Left renal pelvis (tissue), 4 donors: ENCODE data around the gene GRIN3B. TPM values are rescaled to one million over a fixed set of nuclear protein-coding genes. Genes with fewer than 3 reads are reported as not detected.
"Not testable (repeated sequence)": the region's sequence is repeated elsewhere in the genome, so short reads cannot be mapped to it uniquely, and the experiment has no call there.

Experiments
- DNase-seq, 4 donors: peaks; one replicate each; pipeline ENCODE4 v3.0.0-alpha.2; 2013; ENCODE audit warnings: low read depth in 4 of 4, low spot score in 3 of 4
- polyA plus RNA-seq, 4 donors: library from polyadenylated mRNA; unstranded; fragments of 120-200 nt; gene quantifications; one replicate each; pipeline ENCODE4 v1.2.1, GENCODE V29; 2013; ENCODE audit not compliant: insufficient read length in 4 of 4

GRIN3B gene
- 1 to 10 TPM in 1 of 4 donors, under 1 TPM in 3; 0.33 to 1.4 (median 0.69) TPM for polyA plus RNA-seq

DNA sequence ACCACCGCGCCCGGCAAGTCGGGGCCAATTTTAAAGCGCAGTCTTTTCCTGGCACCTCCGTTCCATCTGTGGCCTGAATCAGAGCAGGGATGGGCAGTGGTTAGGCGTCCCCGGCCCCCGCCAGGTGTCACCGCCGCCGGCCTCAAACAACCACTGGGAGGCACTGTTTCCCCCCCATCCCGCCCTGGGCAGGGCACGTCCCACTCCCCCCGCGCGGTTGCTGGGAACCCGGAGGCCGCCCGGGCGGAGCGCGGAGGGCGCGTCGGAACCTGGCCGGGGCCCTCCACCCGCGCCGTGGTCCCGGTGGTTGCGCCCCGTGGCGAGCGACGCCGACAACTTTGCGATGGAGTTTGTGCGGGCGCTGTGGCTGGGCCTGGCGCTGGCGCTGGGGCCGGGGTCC, at the start of gene GRIN3B:
Gene GRIN3B (plus strand): TSS at position 325 of the 400 bp plus-strand sequence. CDS start 19 bp downstream, at position 344.
- DNase-seq = no peak

GRCh38 chr19:952049-952679, 48.1 kb upstream of the GRIN3B start:
- DNase-seq = no peak

DNA sequence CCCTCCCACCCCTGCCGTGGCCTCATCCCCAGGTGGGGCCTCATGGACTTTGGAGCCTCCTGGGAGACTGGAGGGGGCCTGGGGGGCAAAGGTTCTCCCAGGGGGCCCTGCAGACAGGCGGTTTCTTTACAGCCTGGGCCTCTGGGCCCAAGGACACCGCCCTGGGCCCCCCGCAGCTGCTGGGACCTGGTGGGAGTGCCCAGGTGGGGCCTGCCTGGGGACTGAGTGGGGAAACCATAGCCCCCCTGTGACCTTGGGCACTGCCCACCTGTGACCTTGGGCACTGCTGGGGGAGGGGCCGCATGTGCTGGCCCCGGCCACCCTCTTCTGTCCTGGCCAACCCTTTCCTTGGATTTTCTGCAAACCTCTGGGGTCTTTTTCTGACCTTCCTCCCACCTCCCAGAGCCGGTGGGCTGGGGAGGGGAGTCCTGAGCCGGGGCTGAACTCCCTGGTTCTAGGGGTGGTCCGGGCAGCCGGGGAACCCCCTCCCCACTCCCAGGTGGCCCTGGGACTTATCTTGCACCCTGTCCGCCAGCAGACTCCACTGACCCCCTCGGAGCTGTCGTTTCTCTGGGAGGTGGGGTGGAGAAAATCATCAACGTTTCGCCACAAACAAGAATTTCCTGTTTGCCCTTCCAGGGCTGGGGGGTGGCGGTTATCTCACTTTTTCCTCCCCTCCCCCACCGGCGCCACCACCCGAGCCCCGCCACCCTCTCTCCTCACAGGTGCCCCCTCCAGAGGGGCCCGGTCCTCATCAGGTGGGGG, 47.4 kb upstream of the GRIN3B start:
- no peak for DNase-seq

- DNase-seq = no peak
Measured at GRCh38 chr19:953445-954271, 46.6 kb upstream of the GRIN3B start.

- DNase-seq = no peak
Measured at GRCh38 chr19:954272-954671, 45.9 kb upstream of the GRIN3B start.

DNA sequence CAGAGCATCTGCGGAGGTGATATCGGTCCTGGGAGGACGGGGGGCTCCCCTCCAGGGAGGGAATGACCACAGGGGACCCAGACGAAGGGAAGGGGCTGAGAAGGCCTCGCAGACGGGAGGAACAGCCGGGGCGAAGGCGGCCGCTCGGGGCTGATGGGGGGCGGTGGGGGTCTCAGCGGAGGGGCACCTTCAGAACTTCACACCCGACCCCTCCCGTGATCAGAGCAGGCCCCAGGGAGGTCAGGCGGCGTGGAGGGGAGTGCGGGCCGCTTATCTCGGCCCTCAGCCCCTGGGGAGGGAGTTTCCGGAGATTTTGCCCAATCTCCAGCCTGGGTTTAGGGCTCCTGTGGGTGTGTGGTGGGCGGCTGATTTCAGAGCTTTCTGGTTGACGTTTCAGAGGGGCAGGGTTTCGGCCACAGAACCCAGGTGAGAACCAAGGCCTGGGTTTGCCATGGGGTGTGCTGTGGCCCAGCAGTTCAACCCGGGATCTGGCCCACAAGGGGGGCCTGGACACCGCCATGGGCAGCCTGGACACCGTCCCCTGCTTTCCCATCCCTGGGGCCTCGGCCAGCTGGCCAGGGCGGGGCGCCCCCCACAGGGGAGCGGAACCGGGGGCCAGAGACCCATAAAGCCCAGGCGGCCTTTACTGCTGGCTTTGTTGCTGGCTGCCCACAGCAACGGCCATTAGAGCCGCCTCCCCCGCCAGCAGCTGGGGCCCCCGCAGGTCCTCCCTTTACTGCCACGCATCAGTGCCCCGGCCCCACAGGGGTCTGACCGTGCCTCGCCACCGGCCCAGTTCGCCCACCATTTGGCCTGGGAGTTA, 45.3 kb upstream of the GRIN3B start:
- DNase-seq = no peak

- no peak for DNase-seq
Measured at GRCh38 chr19:955803-956765, 44.1 kb upstream of the GRIN3B start.

GRCh38 chr19:956766-957440, 43.3 kb upstream of the GRIN3B start:
- DNase-seq = no peak

- not testable (repeated sequence) for DNase-seq
Measured at GRCh38 chr19:957578-957977, 42.6 kb upstream of the GRIN3B start.

DNA sequence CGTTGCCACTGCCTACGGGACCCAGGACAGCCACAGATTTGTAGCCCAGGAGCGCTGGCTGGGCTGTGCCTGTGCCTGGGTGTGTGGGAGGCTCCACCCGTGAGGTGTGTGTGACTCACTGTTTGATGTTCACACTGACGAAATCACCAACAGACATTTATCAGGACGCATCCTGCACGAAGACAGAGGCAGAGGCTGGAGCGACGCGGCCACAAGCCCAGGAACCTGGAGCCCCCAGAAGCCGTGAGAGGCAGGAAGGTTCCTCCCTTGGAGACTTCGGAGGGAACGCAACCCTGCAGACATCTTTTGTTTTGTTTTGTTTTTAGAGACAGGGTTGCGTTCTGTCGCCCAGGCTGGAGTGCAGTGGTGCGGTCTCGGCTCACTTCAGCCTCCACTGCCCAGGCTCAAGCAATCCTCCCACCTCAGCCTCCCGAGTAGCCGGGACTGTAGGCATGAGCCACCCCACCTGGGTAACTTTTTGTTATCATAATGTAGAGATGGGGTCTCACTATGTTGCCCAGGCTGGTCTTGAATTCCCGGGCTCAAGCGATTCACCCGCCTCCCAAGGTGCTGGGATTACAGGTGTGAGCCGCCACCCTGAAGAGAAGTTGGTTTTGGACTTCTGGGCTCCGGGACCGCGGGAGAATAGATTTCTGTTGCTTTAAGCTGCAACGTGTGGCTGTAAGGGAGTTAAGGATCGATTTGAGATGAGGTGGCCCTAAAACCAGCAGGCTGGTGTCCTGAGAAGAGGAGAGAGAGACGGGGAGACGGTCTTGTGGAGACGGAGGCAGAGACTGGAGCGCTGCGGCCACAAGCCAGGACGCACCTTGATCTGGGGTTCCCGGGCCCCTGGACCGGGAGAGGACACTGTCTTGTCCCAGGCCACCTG, 41.0 kb upstream of the GRIN3B start:
- DNase-seq = no peak

- no peak for DNase-seq
Measured at GRCh38 chr19:960020-960419, 40.2 kb upstream of the GRIN3B start.

GRCh38 chr19:960601-960938, 39.6 kb upstream of the GRIN3B start:
- DNase-seq = no peak

DNA sequence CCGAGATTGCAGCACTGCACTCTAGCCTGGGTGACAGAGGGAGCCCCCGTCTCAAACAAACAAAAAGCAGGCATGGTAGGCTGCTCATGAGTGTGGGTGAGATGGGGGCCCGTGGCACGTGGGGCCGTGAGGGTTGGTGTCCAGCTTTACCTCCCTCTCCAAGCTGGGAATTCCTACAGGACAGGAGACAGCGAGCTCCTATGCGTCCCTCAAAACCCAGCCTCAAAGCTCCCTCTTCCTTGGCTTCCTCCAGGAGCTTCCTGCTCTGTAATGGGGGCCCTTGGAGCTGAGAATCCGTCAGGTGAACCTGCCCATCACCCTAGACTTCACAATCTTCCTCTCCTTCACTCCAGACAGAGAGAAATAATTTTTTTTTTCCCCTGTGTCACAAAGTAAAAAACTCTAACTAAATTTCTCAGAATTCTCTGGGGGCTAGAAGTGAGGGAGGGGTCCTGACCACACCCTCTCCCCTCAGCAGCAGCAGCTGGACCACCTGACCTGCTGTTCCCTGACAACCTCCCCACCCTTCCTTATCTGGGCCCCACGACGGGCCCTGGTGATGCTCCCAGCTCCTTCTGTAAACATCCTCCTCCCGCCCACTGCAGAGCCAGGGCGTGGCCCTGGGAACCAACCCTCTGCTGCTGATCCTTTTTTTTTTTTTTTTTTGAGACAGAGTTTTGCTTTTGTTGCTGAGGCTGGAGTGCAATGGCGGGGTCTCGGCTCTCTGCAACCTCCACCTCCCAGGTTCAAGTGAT, 38.2 kb upstream of the GRIN3B start:
- no peak for DNase-seq

- no peak for DNase-seq
Measured at GRCh38 chr19:962683-963400, 37.4 kb upstream of the GRIN3B start.

DNA sequence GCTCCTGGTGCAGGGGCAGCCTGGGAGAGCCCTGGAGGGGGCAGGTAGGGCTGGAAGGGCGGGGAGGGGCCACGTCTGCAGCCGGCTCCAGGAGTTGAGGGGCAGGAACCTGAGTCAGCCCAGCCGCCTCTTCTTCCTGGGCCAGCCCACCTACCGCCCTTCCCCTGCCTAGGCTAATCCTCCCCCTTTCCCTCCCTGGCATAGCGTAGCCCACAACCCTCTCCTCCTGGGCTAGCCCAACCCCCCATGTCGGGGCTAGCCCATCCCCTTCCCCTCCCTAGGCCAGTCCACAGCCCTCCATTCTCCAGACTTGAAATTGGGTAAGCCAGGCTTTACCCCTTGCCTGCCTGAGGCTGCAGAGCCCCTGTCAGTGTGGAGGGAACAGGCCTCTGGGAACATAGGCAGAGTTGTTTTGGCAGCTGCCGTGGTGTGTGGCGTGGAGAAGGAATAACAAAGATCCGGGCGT, 36.7 kb upstream of the GRIN3B start:
- DNase-seq = no peak

GRCh38 chr19:964116-964520, 36.1 kb upstream of the GRIN3B start:
- DNase-seq = no peak
